Ovary (tissue), 9 donors: ENCODE measurements around the gene CAMTA1. TPM values are rescaled to one million over a fixed set of nuclear protein-coding genes. Genes with fewer than 3 reads are reported as not detected.

ENCODE experiments used
- DNase-seq, 5 donors: peaks; one replicate each; pipeline ENCODE4 v3.0.0-alpha.2; 2019 to 2020
- H3K27ac ChIP-seq, 2 donors: fragments of 200-600 bp; one replicate each; pipeline versions ENCODE4 v1.5.1 to v1.8.0; 2019 to 2022
- H3K27me3 ChIP-seq: fragments of 200-600 bp; one replicate; pipeline ENCODE4 v1.8.0; 2022
- H3K36me3 ChIP-seq: fragments of 200-600 bp; sonication (generic); one replicate; pipeline ENCODE4 v1.5.1; 2019
- H3K4me1 ChIP-seq: one replicate; pipeline ENCODE4 v1.8.1; 2013; ENCODE audit warnings: mild to moderate bottlenecking, moderate library complexity; ENCODE audit not compliant: insufficient read depth
- H3K4me3 ChIP-seq: fragments of 200-600 bp; sonication (generic); one replicate; pipeline ENCODE4 v1.5.1; 2017
- H3K9me3 ChIP-seq, 2 donors: fragments of 200-600 bp in 1 of 2; sonication (generic) in 1 of 2; one replicate each; pipeline versions ENCODE4 v1.5.1 to v1.8.1; 2013 to 2019; ENCODE audit warnings: mild to moderate bottlenecking in 1 of 2, moderate library complexity in 1 of 2
- EP300 ChIP-seq: sonication (generic); formaldehyde crosslinking; IDR thresholded peaks from one replicate; pipeline ENCODE4 v1.6.1; 2017; ENCODE audit warnings: antibody characterized with exemption
- POLR2A ChIP-seq: fragments of 450-650 bp; IDR thresholded peaks from one replicate; pipeline ENCODE4 v1.6.1; 2017; ENCODE audit warnings: antibody characterized with exemption, mild to moderate bottlenecking, moderate library complexity
- WGBS, 3 donors: extraction: QIAGEN DNeasy Blood & Tissue Kit in 1 of 3; methylation state at CpG; one replicate each; pipeline versions ENCODE4 v1.1.5 to v1.1.7; 2013 to 2017; 5-methylcytosine and 5-hydroxymethylcytosine counted together
- intact Hi-C, 4 donors: fragments of 100-400 bp; cut with DNase I; formaldehyde crosslinking; loops; one replicate each; pipeline versions ENCODE4 v1.11.0 to v1.15.1; 2022 to 2023
- polyA plus RNA-seq, 2 donors: library from polyadenylated mRNA; stranded (reverse); fragments of 200-250 nt in 1 of 2; fragments of 350-450 nt in 1 of 2; fragmentation: Illumina TruSeq in 1 of 2; extraction: RNeasy Lipid Tissue Mini Kit (QIAGEN cat#74804) in 1 of 2; gene quantifications; one replicate each; pipeline ENCODE4 v1.2.3, GENCODE V29; 2013 to 2014
- total RNA-seq, 7 donors: library from RNA; depleted of rRNA in 2 of 7; stranded (reverse); fragments of >200 nt in 2 of 7; fragmentation: NEBNext Ultra II Directional in 3 of 7; extraction: Animal tissue kit (Norgen Biotek cat#: 25700) in 3 of 7; gene quantifications; one replicate each; pipeline versions ENCODE4 v1.1.0 to v1.2.4, GENCODE V29; 2016 to 2023
- TF ChIP-seq, protein P1 (sequence below), 3 donors: fragments of 450-650 bp in 2 of 3; fragments of 200-600 bp in 1 of 3; IDR thresholded peaks; one replicate each; pipeline versions ENCODE4 v1.5.1 to v1.8.0; 2016 to 2022; ENCODE audit warnings: antibody characterized with exemption in 3 of 3, mild to moderate bottlenecking in 1 of 3
- donor health status: DM: no; HTN: no; CAD: no; lungs with moderate emphysema.
- donor health status: DM: no; HTN: no; CAD: no.
- donor health status: Bipolar disorder and iron deficiency.
- donor health status: DM: yes; HTN: yes; CAD: no.
- donor health status: DM: no; HTN: no; CAD: no.
- donor health status: DM: yes; HTN: yes; CAD: no.

CAMTA1 gene
- total and polyA plus RNA-seq, 9 donors, result 51.1 to 150 (median 67.4) TPM

DNA sequence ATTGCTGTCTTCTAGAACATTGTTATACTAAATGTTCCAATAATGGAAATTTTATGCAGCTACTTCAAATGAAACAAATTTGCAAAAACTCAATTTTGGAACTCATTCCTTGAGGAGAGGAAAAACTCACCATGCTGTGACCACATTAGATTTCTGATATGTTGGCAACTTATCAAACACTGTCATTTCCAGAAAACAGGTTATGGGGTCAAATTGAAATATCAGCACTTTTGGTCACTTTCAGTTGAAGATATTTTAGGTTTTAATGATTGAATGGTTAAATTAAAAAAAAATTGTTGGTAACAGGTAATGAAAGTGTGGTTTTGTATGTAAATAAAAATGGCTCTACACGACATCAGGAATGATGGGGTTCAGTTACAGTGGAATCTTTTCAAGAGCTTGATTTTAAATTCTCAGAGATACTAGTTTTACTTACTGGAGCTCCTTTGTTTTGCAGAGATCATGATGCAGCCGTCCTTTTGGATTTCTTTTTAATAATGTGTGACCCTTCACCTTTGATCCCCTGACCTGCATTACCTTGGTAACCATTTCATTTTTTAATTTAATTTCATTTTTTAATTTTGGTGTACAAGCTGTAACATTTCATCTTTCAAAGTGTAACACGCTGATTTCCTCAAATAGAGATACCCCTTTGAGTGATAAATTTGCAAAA, 86.2 kb downstream of the CAMTA1 start:
- WGBS, 3 donors, result 90 to 94% (median 93%) methylated on average over 3 of the region's 3 CpGs

DNA sequence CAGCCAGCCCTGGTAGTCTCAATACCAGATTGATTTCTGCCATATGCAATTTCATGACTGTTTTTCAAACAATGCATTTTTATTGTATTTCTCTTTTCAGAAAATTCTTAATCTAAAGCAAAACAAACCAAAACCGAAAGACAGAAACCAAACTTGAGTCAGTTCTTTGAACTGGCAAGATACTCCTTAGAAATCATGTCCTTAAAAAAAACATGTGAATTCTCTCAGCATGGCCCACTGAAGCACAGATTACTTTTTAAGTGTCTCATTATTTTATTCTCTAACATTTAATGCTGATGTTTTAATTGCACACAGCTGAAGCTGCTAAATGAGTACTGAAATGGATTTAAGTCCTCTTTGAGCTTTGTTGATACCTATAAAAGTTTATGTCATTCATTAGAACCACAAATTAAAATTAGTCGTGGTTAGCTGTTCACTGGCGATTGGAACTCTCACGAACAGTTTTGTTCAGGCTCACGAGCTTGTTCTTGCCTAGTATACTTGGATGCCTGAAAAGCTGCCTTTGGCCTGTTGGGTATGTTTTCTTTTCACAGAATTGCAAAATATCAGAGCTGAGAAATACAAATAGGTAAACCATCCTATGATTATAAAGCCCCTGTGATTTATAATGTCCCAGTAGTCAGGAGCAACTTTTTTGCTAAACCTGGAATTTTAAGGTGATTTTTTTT, 87.5 kb downstream of the CAMTA1 start:
- TF ChIP-seq EP300 (no peak), POLR2A (no peak)
- TF ChIP-seq, protein P1, sequence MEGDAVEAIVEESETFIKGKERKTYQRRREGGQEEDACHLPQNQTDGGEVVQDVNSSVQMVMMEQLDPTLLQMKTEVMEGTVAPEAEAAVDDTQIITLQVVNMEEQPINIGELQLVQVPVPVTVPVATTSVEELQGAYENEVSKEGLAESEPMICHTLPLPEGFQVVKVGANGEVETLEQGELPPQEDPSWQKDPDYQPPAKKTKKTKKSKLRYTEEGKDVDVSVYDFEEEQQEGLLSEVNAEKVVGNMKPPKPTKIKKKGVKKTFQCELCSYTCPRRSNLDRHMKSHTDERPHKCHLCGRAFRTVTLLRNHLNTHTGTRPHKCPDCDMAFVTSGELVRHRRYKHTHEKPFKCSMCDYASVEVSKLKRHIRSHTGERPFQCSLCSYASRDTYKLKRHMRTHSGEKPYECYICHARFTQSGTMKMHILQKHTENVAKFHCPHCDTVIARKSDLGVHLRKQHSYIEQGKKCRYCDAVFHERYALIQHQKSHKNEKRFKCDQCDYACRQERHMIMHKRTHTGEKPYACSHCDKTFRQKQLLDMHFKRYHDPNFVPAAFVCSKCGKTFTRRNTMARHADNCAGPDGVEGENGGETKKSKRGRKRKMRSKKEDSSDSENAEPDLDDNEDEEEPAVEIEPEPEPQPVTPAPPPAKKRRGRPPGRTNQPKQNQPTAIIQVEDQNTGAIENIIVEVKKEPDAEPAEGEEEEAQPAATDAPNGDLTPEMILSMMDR (IDR thresholded peaks at IDR 0.05), result no peak
- Histone ChIP-seq H3K9me3 (no peaks in the 10 kb centered on the region), H3K4me3 (no peak overlapping the region), H3K4me1 (peaks cover 3% of the 10 kb centered on the region), H3K27ac (no peak overlapping the region), H3K27me3 (no peaks in the 10 kb centered on the region), H3K36me3 (no peaks in the 10 kb centered on the region)
- WGBS, 3 donors, result 28 to 63% (median 29%) methylated on average over 5 of the region's 5 CpGs
- DNase-seq, result no peak
- intact Hi-C loops, result no loop called here

More for the DNA sequence above, 86.2 kb downstream of the CAMTA1 start:
- Histone ChIP-seq H3K9me3 (no peaks in the 10 kb centered on the region), H3K27me3 (no peaks in the 10 kb centered on the region), H3K4me3 (no peak overlapping the region), H3K27ac (no peak overlapping the region), H3K36me3 (no peaks in the 10 kb centered on the region), H3K4me1 (peaks cover 3% of the 10 kb centered on the region)
- TF ChIP-seq POLR2A, result no peak
- TF ChIP-seq, protein P1 (IDR thresholded peaks at IDR 0.05), result no peak
- no peak for TF ChIP-seq EP300
- no peak for DNase-seq
- intact Hi-C loops, result no loop called here

DNA sequence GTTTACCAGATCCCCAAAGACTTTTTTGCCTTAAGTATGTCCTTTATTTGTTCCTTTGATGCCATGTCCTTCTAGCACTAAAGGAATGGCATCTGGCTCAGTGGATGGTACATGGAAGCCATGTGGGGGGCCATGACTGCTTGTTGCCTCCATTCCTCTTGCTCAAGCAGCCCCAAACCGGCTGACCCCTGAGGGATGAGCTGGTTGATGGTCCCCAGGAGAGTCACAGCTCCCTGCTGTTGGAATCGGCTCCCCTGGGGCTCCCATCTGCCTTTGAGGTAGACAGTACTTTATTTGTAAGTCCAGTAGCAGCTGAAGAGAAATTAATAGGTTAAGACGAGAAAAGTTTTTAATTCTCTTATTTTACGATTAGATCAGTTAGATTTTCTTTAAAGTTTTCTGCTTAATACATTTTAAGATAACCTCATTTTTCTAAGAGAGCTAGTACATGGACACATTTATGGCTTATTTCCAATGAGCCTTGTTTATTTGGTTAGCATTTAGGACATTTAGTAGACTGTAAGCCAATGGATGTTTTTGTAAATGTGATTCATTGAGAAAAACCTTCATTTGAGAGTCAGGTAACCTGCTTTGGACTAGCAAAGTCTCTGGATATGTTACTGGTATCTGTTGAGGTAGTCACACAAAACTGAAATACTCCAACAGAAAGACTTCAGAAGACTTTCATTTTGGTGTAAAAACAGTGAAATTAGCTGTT, 88.2 kb downstream of the CAMTA1 start:
- TF ChIP-seq POLR2A (no peak), EP300 (no peak)
- TF ChIP-seq, protein P1 (IDR thresholded peaks at IDR 0.05), result no peak
- Histone ChIP-seq H3K4me1 (peaks cover 3% of the 10 kb centered on the region), H3K9me3 (no peaks in the 10 kb centered on the region), H3K4me3 (no peak overlapping the region), H3K36me3 (no peaks in the 10 kb centered on the region), H3K27ac (no peak overlapping the region), H3K27me3 (no peaks in the 10 kb centered on the region)
- WGBS, 3 donors, result 83 to 90% (median 87%) methylated on average over 4 of the region's 4 CpGs
- intact Hi-C loops, result no loop called here
- no peak for DNase-seq

DNA sequence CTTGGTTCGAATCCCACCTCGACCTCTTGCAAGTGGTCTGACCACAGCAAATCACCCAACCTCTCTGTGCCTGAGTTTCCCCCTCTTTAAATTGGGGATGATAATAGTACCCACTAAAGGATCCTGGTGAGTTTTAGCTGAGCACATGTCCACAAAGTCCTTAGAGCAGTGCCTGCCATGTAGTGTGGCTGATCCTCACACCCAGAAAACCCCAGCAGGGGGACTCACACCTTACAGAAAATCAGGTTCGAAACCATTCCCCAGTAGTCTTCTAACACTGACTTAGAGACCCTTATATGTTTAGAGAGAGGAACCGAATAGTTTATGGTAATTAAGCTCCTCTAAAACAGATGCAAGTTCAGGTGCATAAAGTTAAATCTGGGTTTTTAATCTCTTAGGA, 89.0 kb downstream of the CAMTA1 start:
- Histone ChIP-seq H3K36me3 (no peaks in the 10 kb centered on the region), H3K4me1 (peaks cover 3% of the 10 kb centered on the region), H3K27ac (no peak overlapping the region), H3K9me3 (no peaks in the 10 kb centered on the region), H3K27me3 (no peaks in the 10 kb centered on the region), H3K4me3 (no peak overlapping the region)
- intact Hi-C loops, result no loop called here
- no peak for TF ChIP-seq POLR2A
- no peak for TF ChIP-seq EP300
- TF ChIP-seq, protein P1 (IDR thresholded peaks at IDR 0.05), result no peak
- 96 to 98% (median 97%) methylated on average over 4 of the region's 4 CpGs for WGBS, 3 donors
- no peak for DNase-seq
